Measurements from ENCODE around the gene B3GAT1.

Gene B3GAT1

GRCh38 chr11:134391656-134392055 is 20.4 kb downstream of the B3GAT1 start:
- no peak for DNase-seq (ENCODE audit: low read depth, low spot score)

GRCh38 chr11:134390706-134391569 is 21.1 kb downstream of the B3GAT1 start:
- DNase-seq (ENCODE audit: low read depth, low spot score), result no peak

DNA sequence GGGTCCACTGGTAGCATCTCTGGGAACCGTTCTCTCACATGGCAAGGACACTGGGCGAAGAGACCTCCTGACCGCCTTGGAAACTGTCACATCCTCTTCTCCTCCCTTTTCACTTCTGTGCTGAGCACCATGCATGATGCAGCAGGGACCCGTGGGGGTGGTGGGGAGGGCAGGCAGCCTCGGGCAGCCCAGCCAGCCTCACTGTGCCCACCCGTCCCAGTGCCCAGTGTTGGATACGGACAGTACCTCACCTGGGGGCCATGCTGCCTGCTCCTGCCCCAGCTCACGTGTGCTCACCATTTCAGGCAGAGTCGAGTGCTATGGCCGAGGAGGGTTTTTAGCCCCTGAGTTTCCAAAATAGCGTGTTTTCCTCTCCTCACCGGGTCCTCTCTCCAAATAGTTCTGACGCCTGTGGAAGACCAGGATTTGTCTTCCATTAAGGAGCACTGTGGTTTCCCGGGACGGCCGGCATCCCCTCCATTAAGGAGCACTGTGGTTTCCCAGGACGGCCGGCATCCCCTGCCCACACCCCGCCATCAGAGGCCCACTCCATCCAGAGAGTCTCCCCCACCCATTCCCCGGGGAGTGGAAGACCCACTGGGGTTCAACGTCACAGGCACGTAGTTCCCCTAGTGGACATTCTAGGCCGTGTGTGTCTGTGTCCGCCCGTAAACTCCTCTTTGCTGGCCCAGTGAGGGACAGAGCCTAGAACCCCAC is 22.4 kb downstream of the B3GAT1 start:
- no peak for DNase-seq (ENCODE audit: low read depth, low spot score)

GRCh38 chr11:134388590-134388989 is 23.5 kb downstream of the B3GAT1 start:
- no peak for DNase-seq (ENCODE audit: low read depth, low spot score)

GRCh38 chr11:134387501-134387900 is 24.5 kb downstream of the B3GAT1 start:
- no peak for DNase-seq (ENCODE audit: low read depth, low spot score)

DNA sequence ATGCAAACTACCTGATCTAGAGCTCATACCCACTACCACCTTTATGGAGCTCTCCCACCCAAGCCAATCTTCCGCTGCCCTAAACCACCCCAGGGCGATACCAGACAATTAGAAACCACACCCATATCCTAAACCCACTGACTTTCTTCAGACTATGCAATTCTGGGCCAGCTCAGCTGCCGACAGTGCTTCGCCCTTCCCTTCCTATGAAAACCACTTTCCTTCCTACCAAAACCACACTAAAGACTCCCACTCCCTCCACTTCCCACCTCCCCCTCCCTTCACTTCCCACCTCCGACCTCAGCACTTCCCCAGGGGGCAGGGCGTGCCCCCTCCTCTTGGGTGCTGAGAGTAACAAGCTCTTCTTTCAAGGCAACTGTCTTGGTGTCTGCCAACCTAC is 25.1 kb downstream of the B3GAT1 start:
- no peak for DNase-seq (ENCODE audit: low read depth, low spot score)

DNA sequence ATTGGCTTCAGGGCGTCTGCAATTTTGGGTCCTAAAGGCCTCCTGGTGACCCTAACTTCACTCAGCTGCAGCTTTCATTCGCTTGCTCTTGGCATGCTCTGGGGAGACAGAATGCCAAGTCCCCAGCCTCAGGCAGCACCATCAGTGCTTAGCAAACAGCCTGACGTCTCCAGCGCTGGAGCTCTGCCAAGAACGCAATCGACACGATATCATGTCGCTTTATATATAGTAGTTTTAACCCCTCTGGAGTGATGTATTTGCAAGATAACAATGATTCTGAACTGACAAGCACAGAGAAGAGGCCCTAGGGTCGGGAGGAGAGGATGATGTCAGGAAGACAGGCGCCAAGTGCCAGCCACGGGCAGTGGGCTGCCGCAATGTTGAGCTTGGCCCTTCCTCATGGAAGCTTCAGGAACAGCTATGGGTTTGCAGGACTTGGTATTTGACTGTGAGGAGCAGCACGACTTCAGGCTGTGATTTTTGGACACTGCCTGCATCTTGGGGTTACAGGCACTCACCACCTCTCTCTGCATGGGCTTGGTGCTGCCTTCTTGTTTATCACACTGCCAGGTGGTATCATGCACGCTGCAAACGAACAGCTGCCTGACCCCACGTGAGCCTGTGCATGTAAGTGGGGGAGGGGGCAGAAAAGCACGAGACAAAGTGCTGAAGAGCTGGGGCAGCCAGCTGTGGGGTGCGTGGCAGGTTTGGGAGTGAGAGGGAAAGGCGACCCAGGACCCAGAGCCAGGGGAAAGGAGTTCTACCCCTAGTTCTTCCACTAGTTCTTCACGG is 26.1 kb downstream of the B3GAT1 start:
- DNase-seq (ENCODE audit: low read depth, low spot score), result no peak

- no peak for DNase-seq (ENCODE audit: low read depth, low spot score)
Observed at GRCh38 chr11:134385171-134385570, 26.9 kb downstream of the B3GAT1 start.

GRCh38 chr11:134384406-134384805 is 27.6 kb downstream of the B3GAT1 start:
- no peak for DNase-seq (ENCODE audit: low read depth, low spot score)

DNA sequence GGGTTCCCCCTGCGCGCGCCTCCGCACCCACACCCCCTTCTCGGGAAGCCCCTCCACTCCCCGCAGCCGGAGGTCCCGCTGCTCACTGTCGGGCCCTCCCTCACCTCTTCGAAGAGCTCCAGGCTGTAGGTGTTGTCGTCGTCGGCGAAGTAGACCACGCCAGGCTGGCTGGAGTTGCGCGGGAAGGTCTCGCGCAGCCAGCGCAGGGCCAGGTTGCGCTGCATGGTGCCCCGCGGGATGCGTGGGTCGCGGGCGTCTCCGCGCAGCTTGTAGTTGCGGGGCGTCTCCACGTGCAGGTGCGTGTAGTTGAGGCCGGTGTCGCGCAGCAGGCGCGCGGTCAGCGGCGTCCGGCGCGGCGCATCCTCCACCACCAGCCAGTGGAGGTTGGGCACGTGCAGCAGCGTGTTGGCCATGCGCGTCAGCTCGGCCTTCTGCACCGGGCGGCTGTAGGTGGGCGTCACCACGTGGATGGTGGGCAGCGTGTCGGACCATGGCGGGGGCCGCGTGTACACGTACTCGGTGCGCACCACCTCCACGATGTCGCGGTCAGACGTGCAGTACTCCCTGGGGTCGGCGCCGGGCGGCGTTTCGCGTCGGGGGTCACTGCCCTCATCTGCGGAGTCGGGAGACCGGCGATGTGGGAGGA is 28.3 kb downstream of the B3GAT1 start:
- DNase-seq (ENCODE audit: low read depth, low spot score), result no peak

GRCh38 chr11:134382830-134383229 is 29.2 kb downstream of the B3GAT1 start:
- DNase-seq (ENCODE audit: low read depth, low spot score), result no peak

DNA sequence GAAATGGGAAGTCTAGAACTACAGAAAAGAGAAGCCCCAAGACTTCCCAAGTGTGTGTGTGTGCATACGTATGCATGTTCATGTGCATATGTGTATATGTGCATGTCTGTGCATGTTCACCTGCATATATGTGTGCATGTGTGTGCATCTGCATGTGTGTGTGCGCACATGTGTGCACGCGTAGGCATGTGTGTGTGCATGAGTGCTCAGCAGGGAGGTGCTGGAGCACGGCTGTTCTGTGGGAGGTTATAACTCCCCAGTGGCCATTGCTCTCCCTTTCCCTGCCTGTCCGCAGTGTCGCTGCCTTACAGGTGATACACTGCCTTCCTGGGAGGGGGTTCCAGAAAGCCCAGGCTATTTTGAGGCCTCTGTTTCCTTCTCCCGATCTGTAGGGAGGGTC is 29.8 kb downstream of the B3GAT1 start:
- no peak for DNase-seq (ENCODE audit: low read depth, low spot score)

DNA sequence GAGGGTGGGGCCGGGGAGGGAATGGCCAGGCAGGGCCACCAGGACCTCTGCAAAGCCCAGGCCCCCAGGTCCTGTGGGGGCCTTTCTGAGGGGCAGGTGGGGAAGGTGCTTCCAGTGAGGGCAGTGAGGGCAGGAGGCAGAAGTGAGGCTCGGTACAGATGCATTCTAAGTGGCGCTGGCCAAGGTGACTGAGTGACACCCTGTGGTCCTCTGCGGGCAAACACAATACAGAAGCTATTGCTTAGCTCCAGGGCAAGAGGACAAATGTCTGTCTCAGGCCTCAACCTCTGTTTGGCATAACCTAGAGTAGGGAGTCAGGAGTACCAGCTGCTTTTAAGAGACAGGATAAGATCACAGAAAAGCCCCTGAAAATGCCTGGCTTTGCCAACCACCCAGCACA is 31.3 kb downstream of the B3GAT1 start:
- DNase-seq (ENCODE audit: low read depth, low spot score), result no peak

- no peak for DNase-seq (ENCODE audit: low read depth, low spot score)
Observed at GRCh38 chr11:134380229-134380628, 31.8 kb downstream of the B3GAT1 start.

GRCh38 chr11:134379241-134379640 is 32.8 kb downstream of the B3GAT1 start:
- no peak for DNase-seq (ENCODE audit: low read depth, low spot score)

DNA sequence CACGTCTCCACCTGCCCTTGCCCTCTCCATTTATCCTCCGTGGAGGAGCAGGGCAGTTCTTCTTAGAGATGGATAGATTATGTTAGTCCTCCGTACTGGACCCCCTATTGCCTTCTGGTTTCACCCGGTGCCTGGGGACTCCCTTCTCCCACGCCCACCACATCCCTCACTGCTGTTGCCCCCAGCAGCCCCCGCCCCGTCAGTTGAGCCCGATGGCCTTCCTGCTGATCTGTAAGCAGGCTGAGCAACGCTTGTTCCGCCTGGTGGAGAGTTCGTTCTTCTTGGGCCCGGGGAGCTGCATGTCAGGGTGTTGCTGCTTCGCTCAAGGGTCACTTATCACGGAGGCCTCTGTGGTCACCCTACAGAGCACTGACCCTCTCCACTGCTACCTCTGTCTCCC is 34.2 kb downstream of the B3GAT1 start:
- DNase-seq (ENCODE audit: low read depth, low spot score), result no peak

DNA sequence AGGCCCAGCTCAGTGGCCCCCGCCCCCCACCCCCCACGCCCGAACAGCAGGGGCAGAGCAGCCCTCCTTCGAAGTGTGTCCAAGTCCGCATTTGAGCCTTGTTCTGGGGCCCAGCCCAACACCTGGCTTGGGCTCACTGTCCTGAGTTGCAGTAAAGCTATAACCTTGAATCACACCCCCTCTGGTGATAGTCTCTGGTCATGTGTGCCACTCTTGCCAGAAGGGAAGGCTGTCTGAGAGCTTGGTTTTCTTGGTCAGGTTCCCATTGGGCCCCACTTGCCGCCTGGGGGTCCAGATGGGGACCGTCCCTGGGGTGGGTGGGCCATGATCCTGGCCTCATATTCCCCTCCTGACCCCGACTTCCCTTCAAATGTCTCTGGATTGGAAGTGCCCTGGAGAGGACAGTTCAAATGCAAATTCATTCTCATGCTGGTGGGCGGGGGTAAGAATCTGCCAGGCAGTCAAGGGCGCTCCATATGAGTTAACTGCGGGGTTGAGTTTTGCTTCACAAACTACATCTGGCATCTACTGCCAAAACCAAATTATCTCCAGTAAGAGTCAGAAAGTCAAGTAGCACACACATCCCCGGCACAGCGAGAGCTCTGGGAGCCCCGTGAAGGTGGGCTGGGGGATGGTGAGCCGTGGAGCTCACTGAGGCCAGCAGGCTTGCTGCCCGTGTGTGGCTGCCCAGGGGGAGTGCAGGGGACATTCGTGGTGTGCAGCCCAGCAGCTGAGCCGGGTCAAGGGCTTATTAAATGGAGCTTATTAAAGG is 35.7 kb downstream of the B3GAT1 start:
- DNase-seq (ENCODE audit: low read depth, low spot score), result no peak

- no peak for DNase-seq (ENCODE audit: low read depth, low spot score)
Observed at GRCh38 chr11:134374891-134375550, 37.0 kb downstream of the B3GAT1 start.

DNA sequence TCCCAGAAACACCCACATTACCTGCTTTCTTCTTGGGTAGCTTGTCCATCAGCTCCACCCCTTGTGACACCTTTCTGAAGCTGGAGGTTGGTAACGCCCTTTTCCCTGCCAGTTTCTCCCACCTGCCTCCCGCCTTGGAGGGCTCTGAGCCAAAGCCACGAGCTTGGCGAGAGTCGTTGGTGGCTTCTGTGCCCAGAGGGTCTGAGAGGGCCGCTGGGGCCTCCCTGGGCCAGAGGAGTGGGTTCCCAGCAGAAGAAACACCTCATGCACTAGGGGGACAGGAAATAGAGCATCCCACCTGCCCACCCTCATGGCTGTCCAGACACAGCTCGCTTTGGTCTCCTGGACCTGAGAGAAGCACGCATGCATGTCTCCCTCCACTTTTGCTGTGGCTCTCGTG is 37.9 kb downstream of the B3GAT1 start:
- no peak for DNase-seq (ENCODE audit: low read depth, low spot score)

GRCh38 chr11:134373591-134374052 is 38.4 kb downstream of the B3GAT1 start:
- DNase-seq (ENCODE audit: low read depth, low spot score), result no peak

All from smooth muscle cell of the brain vasculature (primary cell).